Suprapubic skin (tissue), 3 donors: ENCODE data around the gene PLCE1.
"Not testable (repeated sequence)": the region's sequence is repeated elsewhere in the genome, so short reads cannot be mapped to it uniquely, and the experiment has no call there.

Experiments used
- POLR2A ChIP-seq, 2 donors: fragments of 450-650 bp; IDR thresholded peaks; one replicate each; pipeline ENCODE4 v1.6.1; 2017; ENCODE audit warnings: antibody characterized with exemption in 2 of 2, mild to moderate bottlenecking in 2 of 2, moderate library complexity in 2 of 2
- TF ChIP-seq, protein P1 (sequence below), 2 donors: fragments of 200-600 bp in 1 of 2; fragments of 450-650 bp in 1 of 2; sonication (generic) in 1 of 2; IDR thresholded peaks; one replicate each; pipeline ENCODE4 v1.5.1; 2016 to 2019; ENCODE audit warnings: antibody characterized with exemption in 2 of 2, mild to moderate bottlenecking in 1 of 2, moderate library complexity in 1 of 2

GRCh38 chr10:93970433-93971010, 23.2 kb upstream of the PLCE1 start:
- TF ChIP-seq, protein P1, sequence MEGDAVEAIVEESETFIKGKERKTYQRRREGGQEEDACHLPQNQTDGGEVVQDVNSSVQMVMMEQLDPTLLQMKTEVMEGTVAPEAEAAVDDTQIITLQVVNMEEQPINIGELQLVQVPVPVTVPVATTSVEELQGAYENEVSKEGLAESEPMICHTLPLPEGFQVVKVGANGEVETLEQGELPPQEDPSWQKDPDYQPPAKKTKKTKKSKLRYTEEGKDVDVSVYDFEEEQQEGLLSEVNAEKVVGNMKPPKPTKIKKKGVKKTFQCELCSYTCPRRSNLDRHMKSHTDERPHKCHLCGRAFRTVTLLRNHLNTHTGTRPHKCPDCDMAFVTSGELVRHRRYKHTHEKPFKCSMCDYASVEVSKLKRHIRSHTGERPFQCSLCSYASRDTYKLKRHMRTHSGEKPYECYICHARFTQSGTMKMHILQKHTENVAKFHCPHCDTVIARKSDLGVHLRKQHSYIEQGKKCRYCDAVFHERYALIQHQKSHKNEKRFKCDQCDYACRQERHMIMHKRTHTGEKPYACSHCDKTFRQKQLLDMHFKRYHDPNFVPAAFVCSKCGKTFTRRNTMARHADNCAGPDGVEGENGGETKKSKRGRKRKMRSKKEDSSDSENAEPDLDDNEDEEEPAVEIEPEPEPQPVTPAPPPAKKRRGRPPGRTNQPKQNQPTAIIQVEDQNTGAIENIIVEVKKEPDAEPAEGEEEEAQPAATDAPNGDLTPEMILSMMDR (IDR thresholded peaks at IDR 0.05), result not testable (repeated sequence)
- not testable (repeated sequence) for TF ChIP-seq POLR2A (IDR thresholded peaks at IDR 0.05)
